Activated CD4-positive, alpha-beta T cell treated with anti-CD3 and anti-CD28 coated beads, Interleukin-2, Interleukin-6, amounts not matched to agents 100 ng/mL and 50 ng/mL, durations not matched to agents 16 hours and 8 hours (primary cell): ENCODE data around the gene BMP6.
"Not testable (repeated sequence)": the region's sequence is repeated elsewhere in the genome, so short reads cannot be mapped to it uniquely, and the experiment has no call there.

Source experiments
- DNase-seq: peaks from one replicate; pipeline ENCODE4 v3.0.0-alpha.2; 2020

BMP6 gene

DNA sequence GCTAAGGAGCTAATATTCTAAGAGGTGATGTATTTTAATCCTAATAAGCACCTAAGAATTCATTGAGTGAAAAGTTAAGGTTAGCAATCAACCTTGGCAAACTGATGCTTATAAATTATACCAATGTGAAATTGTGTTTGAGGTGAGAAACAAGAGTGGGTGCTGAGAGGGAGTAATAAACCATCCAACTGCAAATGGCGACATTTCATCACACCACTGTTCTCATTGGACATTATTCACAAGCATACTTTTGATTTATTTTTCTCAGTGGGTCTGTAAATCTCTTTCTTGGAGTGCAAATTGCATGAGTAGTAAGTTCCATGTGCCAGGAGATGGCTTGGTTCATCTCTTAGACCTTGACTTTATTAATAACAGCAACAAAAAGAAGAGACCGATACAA is 71.5 kb downstream of the BMP6 start:
- DNase-seq: no peak

DNA sequence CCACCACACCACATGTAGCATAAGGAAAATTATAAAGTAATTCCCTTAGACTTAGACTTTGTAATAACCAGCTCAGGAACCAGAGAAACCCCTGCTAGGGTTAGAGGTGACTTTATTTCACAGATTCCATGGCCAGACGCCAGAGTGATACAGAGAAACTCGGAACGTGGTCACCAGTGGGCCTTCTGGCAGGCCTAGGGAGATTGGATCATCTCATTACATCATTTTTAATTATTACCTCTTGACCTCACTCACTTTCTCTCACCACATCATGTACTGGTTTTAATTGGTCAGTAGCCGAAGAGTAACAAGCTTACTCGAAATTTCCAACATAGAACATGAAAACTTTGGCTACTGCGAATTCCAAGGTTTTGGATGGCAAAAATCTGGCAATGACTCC is 72.9 kb downstream of the BMP6 start:
- no peak for DNase-seq

DNA sequence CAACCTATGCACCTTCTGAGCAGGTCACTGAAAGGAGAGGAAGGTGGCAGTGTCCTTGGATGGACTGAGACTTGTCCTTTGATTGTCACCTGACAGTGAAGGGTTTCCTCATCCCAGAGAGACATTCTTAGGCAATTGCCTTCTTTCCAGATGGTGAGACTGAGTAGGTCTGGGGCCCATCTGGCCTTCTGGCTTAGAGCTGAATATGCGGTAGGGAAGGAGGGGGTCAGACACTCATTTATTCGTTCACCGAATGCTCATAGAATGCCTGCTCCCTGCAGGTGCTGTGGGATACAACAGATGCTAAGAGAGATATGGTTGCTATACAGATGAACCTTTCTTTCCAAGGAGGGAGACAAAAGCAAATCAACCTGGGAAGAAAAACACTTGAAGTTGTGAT is 76.8 kb downstream of the BMP6 start:
- no peak for DNase-seq

DNA sequence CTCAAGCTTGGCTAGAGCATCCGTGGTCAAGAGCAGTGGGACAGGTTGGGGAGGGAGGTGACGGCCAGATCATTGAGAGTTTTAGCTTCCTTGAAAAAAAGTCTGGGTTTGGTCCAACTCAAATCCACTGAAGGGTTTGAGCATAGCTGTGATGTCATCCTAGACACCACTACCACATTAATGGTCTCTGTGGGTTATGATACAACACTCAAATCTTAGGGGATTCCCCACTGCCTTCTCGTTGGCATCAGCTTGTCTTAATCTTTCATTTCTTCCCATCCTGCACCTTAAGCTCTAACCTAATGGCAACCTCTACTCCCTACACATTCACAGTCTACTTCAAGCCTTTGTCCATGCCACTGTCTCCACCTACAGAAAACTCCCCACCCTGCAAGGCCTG is 77.3 kb downstream of the BMP6 start:
- DNase-seq: peak; percentile 14

DNA sequence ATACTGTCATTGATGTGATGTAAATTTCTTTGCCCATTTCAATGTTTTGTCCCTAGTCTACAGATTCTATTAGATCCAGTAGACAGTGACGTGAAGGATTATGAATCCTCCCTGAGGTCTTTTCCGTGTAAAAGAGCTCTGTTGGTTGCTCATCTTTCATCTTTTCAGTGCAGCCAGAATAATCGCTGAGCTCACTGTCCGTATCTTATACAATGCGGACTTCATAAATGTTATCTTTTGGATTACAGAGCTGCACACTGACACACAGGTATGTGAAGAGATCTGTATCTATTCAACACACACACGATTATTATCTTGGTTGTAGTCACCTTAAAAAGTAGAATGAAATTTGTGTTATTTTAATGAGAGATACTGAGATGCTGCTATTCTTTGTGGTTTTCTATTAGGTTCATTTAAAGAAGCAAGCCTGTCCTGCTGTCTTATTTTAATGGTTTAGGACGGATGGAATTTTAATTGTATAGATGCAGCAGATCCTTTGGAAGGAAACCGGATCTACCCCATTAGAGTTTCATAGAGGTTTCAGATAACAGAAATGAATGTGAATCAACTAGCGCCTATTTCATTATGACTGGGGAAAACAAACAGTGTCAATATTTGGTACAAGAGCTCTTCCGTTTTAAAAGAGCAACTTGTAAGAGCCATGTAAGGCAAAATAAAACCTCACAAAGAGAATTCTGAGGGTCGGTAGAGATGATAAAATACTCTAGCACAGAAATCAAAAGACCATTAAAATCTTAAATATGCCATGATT is 79.4 kb downstream of the BMP6 start:
- no peak for DNase-seq

DNA sequence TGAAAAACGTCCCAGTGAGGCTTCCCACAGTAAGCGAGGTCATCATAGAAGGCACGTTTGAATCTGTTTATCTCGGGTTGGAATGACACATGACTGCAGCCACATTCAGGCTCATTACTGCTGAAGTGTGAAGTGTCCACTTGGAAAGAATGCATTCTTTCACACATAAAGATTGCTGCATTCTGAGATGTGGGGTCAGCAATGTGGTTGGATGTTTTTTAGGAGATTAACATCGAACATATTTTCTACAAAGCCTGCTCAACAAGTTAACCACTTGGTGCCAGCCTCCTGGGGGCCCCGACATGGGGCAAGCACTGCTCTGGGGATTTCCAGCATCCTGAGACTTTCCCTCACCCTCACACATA is 79.9 kb downstream of the BMP6 start:
- DNase-seq: no peak

DNA sequence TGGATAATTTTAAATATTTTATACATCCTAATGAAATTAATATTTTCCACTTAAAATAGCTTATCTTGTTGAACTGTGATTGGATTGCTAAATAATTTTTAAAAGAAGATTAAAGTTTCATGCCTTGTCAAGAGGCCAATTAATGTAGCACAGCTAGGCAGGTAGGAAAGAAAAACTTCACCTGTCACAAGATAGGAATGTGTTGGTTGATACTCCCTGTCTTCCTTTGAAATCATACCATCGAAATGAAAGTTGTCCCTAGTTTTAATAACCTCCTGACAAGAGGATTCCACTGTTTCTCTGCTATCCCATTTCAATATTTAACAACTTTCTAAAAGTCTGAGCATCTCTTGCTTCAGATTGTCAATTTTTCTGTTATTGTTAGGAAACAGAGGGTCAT is 80.8 kb downstream of the BMP6 start:
- no peak for DNase-seq

DNA sequence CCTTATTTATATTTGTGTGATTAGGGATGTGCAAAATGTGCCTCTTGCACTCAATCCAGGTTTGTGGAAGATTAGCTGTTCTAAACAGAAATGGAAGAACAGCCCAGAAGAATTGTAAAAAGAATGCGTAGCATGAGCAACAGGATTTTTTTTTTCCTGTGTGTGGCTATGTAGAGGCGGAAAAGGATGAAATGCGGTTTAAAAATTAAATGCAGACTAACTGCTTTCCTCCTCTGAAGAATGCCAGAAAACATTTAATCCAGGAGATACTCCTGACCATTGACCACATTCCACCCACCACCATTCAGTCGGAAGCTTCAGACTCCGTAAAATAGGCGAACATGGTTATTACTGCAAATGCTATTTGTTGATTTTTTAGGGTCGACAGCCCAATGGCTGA is 83.4 kb downstream of the BMP6 start:
- no peak for DNase-seq

DNA sequence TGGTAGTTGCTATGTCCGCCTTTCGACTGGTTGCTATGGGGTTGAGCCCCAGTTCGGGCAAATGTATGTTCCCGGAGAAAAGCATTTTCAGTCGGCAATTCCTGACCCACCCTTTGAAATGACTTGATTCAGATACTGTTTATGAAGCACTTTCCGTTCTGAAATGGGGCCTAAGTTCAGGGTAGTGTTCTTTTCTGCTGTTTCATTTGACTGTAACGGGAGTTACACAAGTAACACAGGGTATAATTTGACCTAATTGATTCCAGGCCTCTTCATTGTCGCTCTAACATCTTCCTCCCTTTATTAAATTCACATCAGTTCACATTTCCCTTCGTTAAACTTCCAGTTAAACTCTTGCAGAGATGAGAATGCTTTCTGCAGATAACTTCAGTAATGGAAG is 85.5 kb downstream of the BMP6 start:
- DNase-seq: no peak

DNA sequence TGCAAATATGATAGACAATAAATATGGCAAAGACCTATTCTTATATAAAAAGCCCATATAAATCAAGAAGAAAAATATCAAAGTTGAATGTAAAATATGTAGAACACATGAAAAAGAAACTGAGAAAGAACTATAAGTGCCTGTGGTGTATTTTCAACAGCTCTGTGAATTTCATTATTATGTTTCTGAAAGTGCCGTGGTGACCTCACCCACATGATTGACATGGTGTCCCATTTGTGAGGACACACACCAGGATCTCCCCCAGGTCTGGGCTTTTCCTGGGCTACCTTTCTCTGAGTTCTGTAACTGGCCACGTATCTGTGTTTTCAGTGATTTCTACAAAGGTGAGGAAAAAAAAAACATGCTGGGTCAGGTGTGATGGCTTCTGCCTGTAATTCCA is 86.7 kb downstream of the BMP6 start:
- no peak for DNase-seq

DNA sequence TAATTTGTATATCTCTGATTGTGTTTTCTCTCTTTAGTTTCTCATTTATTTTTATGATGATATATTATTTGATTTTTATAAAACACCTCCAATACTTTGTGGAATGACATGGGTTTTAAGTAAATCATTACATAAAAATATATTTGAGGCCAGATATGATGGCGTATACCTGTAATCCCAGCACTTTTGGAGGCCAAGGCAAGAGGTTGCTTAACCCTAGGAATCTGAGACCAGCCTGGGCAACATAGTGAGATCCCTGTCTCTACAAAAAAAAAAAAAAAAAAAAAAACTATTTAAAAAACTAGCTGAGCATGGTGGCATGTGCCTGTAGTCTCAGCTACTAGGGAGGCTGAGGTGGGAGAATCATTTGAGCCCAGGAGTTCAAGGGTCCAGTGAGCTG is 87.3 kb downstream of the BMP6 start:
- no peak for DNase-seq

DNA sequence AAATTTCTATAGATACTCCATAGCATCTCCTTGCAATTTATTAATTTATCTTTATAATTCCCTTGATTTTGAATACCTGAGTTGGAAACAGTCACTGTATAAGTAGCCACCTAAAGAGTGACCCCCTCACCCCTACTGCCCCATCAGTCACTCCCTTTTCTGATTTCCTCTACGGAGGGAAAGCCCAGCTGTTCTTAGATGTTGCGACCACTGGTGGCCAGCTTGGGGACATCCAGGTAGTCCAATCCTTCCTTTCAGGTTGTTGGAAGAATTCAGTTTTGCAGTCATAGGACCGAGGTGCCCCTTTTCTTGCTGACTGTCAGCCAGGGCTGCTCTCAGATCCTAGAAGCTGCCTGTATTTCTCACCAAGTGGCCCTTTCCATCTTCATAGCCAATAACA is 87.8 kb downstream of the BMP6 start:
- DNase-seq: no peak

DNA sequence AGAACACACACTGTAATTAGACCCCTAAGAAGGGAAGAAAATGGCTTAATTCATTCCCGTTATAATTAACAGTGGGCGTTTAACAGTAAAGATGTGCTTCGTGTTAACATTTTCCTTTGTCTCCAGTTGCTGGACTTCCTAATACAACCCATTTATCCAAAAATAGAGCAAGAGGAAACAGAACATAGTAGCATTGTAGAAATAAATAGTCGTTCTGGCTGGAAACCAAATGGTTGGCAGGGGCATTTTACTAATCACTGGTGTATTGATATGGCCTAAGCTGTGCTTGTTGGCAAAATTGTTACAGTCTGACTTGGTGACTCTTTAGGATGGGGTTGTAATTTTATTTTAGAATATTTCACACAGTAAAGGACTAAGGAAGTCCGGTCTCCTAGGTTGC is 89.8 kb downstream of the BMP6 start:
- DNase-seq: no peak

DNA sequence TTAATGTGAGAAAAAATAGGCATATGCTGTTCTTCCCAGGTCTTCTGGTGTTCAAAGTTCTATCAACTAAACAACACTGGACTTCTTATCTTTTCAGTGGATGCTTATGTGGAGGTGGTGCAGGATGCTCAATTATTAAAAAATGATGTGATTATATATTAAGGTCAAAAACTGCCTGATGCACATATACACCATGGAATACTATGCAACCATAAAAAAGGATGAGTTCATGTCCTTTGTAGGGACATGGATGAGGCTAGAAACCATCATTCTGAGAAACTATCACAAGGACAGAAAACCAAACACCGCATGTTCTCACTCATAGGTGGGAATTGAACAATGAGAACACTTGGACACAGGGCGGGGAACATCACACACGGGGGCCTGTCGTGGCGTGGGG is 91.3 kb downstream of the BMP6 start:
- not testable (repeated sequence) for DNase-seq

DNA sequence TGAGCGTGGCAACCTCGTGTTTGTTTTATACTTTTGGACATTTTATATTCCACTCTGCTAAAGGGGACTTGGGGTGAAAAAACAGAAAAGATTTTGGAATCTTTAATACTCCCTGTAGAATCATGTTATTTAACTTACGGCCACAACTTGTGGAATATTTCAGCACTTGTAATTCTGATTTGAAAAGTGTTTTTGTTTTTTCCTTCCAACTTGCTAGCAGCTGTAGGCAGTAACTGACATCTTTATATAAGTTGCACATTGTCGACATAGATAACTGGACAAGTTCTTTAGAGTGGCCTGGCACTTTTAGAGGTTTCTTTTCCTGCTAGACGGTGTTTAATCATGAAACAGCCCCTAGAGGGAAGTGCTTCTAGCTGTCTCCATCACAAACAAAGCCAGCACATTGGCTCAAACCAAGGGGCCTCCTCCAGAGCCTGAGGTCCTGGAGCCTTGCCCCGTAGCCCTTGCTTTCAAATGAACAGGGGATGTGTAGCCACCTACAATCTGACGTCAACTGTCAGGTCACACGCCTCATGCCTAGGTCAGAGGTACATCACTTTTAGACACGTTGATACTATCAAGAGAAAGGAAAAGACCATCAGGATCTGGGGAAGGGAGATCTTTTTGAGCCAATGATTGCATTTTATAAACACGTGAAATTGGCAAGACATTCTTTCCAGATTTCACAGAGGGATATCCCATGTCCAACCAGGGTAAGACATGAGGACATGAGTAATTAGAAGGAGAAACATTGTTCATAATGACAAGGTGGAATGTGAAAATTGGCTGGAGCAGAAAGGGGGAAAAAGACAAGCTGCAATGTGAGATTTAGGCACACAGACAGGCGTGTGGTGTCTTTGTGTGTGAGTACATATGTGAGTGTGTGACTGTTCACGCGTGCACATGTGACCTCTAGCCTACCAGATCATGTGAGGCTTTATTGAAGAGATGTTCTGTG is 92.6 kb downstream of the BMP6 start:
- no peak for DNase-seq

DNA sequence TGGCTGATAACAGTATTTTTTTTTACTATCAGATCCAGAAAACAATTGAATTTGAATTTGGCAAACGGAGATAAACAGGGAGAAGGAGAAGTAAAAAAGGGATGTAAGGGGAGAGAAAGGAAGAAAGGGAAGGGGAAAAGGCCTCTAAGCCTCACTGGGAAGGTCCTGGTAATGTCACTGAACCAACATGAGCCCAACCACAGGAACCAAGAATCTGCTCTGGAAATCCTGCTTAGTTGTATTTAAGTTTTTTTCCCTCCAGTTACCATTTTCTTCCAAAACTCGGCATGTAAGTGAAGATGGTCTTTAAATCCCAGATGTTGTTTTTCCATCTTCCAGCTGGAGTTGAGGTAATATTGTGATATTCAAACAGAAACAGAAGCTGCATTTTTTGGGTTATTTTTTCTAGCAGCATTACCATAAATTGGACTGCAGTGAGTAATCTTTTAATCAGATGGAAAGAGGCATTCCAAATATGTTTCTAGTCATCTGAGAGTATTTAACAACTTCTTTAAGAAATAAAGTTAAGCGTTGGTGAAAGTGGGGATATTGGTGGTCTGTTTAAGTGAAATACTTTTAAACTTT is 93.6 kb downstream of the BMP6 start:
- no peak for DNase-seq

DNA sequence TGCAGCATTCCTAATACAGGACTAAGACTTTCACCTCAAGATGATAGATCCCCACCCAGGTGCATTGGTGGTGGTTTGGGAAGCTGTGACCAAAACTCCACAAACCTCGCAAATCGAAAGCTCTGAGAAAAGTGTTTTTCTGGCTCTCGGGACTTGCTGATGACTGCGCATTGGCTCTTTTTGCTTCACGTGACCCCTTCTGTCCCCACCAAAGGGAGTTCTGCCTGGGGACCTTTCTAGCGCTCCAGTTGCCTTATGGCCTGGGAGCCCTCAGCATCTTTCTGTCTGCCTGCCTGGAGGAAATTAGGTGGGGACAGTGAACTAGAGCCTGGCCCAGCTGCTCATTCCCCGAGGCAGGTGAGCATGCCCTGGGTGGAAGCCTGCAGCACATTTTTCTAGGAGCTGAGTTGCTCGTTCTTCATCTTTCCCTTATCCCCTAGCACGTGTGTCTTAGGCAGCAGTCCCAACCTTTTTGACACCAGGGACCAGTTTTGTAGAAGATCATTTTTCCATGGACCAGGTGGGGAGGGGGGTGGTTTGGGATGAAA is 94.5 kb downstream of the BMP6 start:
- no peak for DNase-seq

DNA sequence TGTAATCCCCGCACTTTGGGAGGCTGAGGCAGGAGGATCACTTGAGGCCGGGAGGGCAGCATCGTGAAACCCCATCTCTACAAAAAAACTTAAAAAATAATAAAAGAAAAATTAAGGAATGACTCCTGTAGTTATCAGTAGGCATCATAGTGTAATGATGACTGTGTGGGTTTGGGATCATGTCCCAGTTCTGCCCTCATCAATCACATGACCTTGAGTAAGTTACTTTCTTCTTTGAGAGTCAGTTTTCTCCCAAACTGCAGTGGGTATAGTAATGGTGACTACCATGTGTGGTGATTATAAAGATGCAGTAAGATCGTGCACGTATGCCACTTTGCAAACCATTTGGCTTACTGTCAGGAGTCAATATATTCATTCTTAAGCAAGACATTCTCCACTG is 95.5 kb downstream of the BMP6 start:
- no peak for DNase-seq

DNA sequence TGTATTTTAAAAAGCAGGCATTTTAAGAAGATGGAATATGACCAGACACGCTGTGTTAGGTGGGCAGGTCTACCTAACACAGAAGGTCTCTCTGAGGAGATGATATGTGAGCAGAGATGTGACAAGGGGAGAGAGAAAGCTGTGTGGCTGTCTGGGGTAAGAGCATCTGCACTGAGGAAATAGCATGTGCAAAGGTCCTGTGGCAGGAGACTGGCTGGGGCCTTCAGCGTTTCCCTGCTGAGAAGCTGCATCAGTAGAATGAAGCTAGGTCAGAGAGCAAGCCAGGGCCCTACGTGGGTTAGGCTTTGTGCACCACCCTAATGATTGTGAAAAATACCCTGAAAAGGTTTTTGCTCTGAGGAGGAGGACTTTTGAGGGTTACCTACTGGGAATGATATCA is 97.7 kb downstream of the BMP6 start:
- no peak for DNase-seq

DNA sequence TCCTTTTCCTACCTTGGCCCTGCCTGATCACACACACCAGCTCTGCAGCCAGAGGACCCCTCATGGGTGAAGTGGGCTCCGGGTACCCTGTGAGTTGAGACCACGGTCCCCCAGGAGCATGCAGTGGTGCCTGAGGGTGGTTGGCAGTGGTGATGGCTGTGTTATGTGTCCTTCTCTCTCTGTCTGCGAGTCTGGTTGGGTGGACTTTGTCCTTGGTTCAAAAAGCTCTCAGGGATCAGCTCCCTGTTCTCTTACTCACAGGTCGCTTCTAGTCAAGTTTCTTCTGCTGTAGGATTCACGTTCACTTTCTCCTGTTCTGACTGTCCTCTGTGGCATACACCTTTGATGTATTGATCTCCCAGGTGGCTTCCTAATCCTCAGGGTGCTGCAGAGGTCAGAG is 100.1 kb downstream of the BMP6 start:
- no peak for DNase-seq

DNA sequence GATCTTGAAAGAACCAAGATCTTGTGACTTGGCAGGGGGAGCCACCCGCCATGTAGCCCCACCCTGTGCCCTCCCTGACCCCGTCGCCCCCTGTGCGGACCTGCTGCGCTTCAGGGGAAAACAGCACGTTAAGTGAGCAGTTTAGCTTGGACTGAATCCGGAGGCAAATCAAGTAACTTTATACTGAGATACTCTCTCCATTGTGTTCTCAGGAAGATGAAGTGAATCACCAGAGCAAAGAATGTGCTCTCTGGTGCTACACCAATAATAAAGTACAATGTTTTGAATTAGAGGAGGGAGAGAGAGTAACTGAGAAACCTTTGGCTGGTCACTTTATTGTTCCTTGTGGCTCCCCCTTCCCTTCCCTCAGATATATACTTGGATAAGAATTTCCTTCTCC is 101.2 kb downstream of the BMP6 start:
- DNase-seq: no peak

DNA sequence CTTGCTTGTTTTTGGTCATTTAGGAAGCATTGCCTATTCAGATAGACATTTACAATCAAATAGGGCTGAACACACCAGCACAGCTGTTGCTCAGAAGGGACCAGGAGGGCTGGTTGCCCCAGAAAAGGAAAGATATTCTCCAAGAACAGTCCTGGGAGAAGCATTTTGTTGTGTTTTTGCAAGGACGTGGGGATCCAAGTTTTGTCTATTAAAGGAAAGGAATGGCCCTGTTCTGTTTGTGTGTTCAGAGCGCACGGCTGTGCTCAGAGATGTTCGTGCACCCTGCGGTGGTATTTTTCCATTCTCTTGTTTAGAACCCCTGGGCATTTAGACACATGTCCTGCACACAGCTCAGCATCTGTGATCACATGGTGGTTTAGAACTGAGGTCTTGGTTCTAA is 102.2 kb downstream of the BMP6 start:
- DNase-seq: no peak

DNA sequence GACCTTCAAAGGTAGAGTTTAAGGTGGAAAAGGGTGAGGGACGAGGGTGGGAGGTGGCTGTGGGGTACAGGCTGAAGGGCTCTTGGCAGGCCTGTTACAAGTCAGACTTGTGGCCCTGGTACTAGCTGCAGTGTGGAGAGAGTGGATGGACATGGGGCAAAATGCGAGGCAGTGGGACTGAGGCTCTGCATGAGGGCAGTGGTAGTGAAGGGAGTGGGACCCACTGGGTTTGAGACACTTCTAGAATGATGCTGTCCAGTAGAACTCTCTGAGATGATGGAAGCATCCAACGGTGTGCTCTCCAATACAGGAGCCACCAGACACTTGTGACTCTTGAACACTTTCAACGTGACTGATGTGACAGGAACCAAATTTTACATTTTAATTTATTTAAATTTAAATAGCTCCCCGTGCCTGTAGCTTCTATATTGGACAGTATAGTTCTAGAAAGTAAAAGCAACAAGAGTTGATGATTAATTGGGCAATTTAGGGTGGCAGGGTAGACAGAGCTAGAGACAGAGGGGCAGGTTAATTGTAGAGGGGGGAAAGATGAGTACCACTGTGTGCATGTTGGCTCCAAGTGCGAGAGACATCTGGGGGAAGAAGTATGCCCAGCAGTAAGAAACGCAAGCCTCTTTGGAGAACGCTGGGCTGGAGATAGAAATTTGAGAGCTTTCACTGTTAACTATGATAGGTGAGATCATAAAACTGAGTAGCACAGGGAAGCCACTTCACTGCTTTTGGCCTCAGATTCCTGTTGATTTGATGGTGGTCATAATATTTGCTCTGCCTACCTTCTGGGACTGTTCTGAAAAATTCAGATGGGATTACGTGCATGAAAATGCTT is 107.2 kb downstream of the BMP6 start:
- no peak for DNase-seq
